Small intestine (tissue), 7 donors: ENCODE data around the gene DOCK4. TPM values are rescaled to one million over a fixed set of nuclear protein-coding genes. Genes with fewer than 3 reads are reported as not detected.

ENCODE experiments used
- DNase-seq, 2 donors: peaks; one replicate each; pipeline versions ENCODE4 v3.0.0 to v3.0.0-alpha.2; 2013
- FAIRE-seq: peaks from 2 replicates; lab custom pipeline; 2012; peaks lifted over from hg19 to GRCh38; lab: Jason Lieb, UNC
- H3K27ac ChIP-seq, 3 donors: one replicate each; pipeline ENCODE4 v1.5.1; 2013; ENCODE audit warnings: low read length in 2 of 3, mild to moderate bottlenecking in 2 of 3, control low read depth in 1 of 3, inconsistent platforms in 1 of 3, low read depth in 1 of 3, moderate library complexity in 1 of 3
- H3K27me3 ChIP-seq, 3 donors: one replicate each; pipeline ENCODE4 v1.6.1; 2013; ENCODE audit warnings: low read length in 3 of 3, inconsistent platforms in 1 of 3; ENCODE audit not compliant: control insufficient read depth in 3 of 3, insufficient read depth in 3 of 3
- H3K36me3 ChIP-seq, 3 donors: one replicate each; pipeline ENCODE4 v1.6.1; 2013; ENCODE audit warnings: low read length in 3 of 3, inconsistent platforms in 1 of 3, low read depth in 1 of 3, mild to moderate bottlenecking in 1 of 3, moderate library complexity in 1 of 3; ENCODE audit not compliant: control insufficient read depth in 3 of 3, insufficient read depth in 2 of 3
- H3K4me1 ChIP-seq, 3 donors: one replicate each; pipeline ENCODE4 v1.6.1; 2013; ENCODE audit warnings: low read length in 2 of 3, inconsistent platforms in 1 of 3, low read depth in 1 of 3, mild to moderate bottlenecking in 1 of 3, moderate library complexity in 1 of 3; ENCODE audit not compliant: control insufficient read depth in 3 of 3, insufficient read depth in 2 of 3
- H3K4me3 ChIP-seq, 3 donors: one replicate each; pipeline ENCODE4 v1.5.1; 2013; ENCODE audit warnings: low read length in 3 of 3, control low read depth in 1 of 3, inconsistent platforms in 1 of 3, low read depth in 1 of 3, mild to moderate bottlenecking in 1 of 3, moderate library complexity in 1 of 3
- H3K9me3 ChIP-seq, 2 donors: one replicate each; pipeline ENCODE4 v1.6.1; 2013; ENCODE audit warnings: low read depth in 1 of 2, low read length in 1 of 2; ENCODE audit not compliant: control insufficient read depth in 2 of 2, insufficient read depth in 1 of 2
- WGBS, 3 donors: extraction: QIAGEN DNeasy Blood & Tissue Kit; methylation state at CpG; one replicate each; pipeline ENCODE4 v1.1.7; 2013; 5-methylcytosine and 5-hydroxymethylcytosine counted together
- polyA plus RNA-seq, 4 donors: library from polyadenylated mRNA; stranded (reverse) in 3 of 4; unstranded in 1 of 4; fragments of 200-250 nt in 3 of 4; fragments of 120-200 nt in 1 of 4; gene quantifications; one replicate each; pipeline versions ENCODE4 v1.2.1 to v1.2.3, GENCODE V29; 2013
- donor health status: healthy with polysubstance abuse.
- donor health status: control.
- donor health status: control.
- donor health status: Bipolar disorder and iron deficiency.
- donor health status: healthy.

DOCK4 gene
- polyA plus RNA-seq, 4 donors, result 1.9 to 4.1 (median 3.8) TPM; not detected in 1

DNA sequence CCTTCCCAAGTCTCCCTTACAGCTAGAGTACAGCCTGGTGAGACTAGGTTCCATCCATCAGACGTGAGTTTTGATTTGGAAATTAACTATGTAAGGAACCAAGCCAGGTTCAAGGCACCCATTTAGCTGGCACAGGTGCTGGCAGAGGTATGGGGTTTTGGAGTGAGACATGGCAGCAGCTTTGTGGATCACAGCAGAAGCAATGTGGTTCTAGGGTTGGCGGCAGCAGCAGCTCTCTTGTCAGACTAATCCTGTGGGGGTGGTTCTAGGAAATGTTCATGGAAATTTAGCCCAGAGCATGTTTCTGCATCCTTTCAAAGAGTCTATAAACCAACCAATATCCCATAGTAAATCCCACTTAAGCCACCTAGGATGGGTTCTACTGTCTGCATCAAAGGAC is 142.2 kb downstream of the DOCK4 start:
- no peak for FAIRE-seq

DNA sequence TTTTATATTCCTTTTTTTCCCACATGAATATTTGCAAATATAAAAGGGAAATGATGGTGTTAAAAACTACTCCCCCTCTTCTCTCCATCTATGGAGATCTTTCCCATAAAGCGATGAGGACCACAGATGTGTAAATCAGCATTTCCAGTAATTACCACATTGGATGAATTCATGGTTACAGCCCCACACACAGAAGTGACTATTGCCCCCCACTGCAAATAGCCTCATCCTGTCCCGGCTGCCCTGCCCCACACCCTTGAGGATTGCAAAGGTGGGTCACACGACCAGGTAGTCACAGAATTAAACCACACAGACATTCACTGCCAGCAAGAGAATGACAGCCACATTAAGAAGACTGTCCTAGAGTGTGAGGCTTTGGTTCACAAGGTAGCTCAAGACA is 145.1 kb downstream of the DOCK4 start:
- Histone ChIP-seq H3K27me3 (no peaks in the 10 kb centered on the region), H3K9me3 (no peaks in the 10 kb centered on the region), H3K4me1 (no peaks in the 10 kb centered on the region), H3K36me3 (no peaks in the 10 kb centered on the region), H3K27ac (no peak overlapping the region), H3K4me3 (no peak overlapping the region)
- WGBS, 3 donors, result 72 to 84% (median 83%) methylated on average over 3 of the region's 3 CpGs
- no peak for FAIRE-seq
- no peak for DNase-seq

More for the DNA sequence above, 142.2 kb downstream of the DOCK4 start:
- Histone ChIP-seq H3K9me3 (no peaks in the 10 kb centered on the region), H3K4me1 (no peaks in the 10 kb centered on the region), H3K36me3 (no peaks in the 10 kb centered on the region), H3K27ac (no peak overlapping the region), H3K4me3 (no peak overlapping the region), H3K27me3 (no peaks in the 10 kb centered on the region)
- 63 to 88% (median 71%) methylated on average over 2 of the region's 2 CpGs for whole genome bisulfite sequencing, 3 donors
- no peak for DNase-seq

DNA sequence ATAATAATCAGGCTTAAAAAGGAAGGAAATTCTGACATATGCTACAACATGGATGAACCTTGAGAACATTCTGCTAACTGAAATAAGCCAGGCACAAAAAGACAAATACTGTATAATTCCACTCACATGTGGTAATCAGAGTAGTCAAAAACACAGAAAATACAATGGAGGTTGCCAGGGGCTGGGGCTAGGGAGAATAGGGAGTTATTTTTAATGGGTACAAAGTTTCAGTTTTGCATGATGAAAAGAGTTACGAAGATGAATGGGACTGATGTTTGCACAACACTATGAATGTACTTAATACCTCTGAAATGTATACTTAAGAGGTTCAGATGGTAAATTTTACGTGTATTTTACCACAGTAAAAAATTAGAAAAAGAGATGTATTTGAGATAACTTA is 145.6 kb downstream of the DOCK4 start:
- no peaks in the 10 kb centered on the region for H3K27me3 ChIP-seq
- no peak overlapping the region for H3K27ac ChIP-seq
- no peaks in the 10 kb centered on the region for H3K36me3 ChIP-seq
- FAIRE-seq (no peak), DNase-seq (no peak)
- 70 to 74% (median 73%) methylated on average over 2 of the region's 2 CpGs for WGBS, 3 donors
- H3K9me3 ChIP-seq, result no peaks in the 10 kb centered on the region
- no peaks in the 10 kb centered on the region for H3K4me1 ChIP-seq
- H3K4me3 ChIP-seq, result no peak overlapping the region

DNA sequence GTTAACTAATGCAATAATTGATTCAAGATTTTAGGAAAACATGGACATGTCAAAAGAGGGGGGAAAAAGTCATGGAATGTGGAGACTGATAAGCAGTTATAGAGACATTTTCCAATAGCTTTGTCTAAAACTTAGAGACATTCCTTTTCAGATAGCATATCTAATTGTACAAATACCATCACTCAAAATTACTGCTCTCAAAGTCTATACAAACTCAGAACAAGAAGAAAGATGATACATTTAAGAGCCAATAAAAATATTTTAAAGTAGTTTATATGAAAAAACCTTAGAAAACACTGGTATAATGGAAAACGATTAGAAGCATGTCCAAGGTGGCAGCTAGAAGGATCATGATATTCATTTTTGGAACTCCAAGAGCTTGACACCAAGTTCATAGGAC is 146.5 kb downstream of the DOCK4 start:
- DNase-seq (no peak), FAIRE-seq (no peak)
- Histone ChIP-seq H3K27me3 (no peaks in the 10 kb centered on the region), H3K36me3 (no peaks in the 10 kb centered on the region), H3K4me3 (no peak overlapping the region), H3K9me3 (no peaks in the 10 kb centered on the region), H3K4me1 (no peaks in the 10 kb centered on the region), H3K27ac (no peak overlapping the region)
- 71 to 78% (median 77%) methylated on average over 1 of the region's 1 CpG for WGBS, 3 donors

DNA sequence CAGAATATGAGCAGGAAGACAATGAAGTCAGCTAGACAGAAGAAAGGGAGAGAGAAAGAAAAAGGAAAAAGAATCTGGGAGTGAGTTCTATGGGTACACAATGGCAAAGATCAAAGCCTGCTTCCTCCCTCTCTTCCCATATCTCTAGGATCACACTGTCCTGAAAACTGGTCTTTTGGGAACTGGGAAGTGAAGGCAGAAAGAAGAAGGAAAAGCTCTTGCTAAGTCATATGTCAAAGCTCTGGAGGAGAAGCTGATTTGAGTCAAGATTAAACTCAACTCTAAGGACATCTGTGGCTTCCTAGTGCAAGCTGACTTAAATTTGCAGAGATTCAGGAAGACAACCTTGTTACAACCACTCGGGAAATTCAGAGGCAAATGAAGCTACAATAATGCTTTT is 147.5 kb downstream of the DOCK4 start:
- Histone ChIP-seq H3K36me3 (no peaks in the 10 kb centered on the region), H3K4me3 (no peak overlapping the region), H3K4me1 (no peaks in the 10 kb centered on the region), H3K27me3 (no peaks in the 10 kb centered on the region), H3K9me3 (no peaks in the 10 kb centered on the region), H3K27ac (no peak overlapping the region)
- no peak for DNase-seq
- WGBS, 3 donors, result 59 to 88% (median 82%) methylated on average over 1 of the region's 1 CpG
- FAIRE-seq, result no peak

DNA sequence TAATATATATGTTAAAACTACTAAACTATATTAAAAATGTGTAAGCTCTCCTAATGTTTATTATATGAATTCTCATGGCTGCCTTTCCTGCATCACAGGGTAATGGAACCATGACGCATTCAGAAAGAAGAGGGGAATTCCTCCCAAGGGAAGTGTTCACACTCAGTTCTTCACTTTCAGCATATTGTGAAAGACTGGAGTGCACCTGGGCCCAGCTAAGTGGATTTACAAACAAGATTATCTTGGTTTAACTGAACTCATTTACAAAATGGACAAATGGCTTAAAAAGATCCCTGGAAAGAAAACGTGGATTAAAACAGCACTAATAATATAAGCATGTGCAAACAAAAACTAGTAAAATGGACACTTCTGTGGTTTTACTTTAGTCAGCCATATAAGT is 149.8 kb downstream of the DOCK4 start:
- no peaks in the 10 kb centered on the region for H3K9me3 ChIP-seq
- H3K4me1 ChIP-seq, result no peaks in the 10 kb centered on the region
- 41 to 61% (median 60%) methylated on average over 2 of the region's 2 CpGs for WGBS, 3 donors
- peak in 1 of 2 donors; percentile 10 for DNase-seq
- no peak overlapping the region for H3K27ac ChIP-seq
- no peaks in the 10 kb centered on the region for H3K36me3 ChIP-seq
- FAIRE-seq, result no peak
- no peaks in the 10 kb centered on the region for H3K27me3 ChIP-seq
- no peak overlapping the region for H3K4me3 ChIP-seq

DNA sequence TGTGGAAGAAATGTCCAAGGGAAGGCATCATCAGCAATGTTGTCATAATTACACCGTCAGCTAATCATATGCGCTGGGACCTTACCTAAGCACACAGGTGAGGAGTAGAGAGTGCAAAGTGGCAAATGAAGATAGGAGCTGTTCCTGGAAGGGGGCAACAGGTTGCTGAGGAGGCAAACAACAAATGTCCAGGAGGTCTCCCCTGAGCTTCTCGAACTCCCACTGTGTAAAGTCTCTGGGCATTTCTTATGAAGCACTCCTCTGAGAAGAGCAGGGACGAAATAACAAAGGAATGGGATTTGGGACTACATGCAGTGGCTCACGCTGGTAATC is 152.5 kb downstream of the DOCK4 start:
- no peak for FAIRE-seq
- no peaks in the 10 kb centered on the region for H3K36me3 ChIP-seq
- H3K4me1 ChIP-seq, result no peaks in the 10 kb centered on the region
- no peaks in the 10 kb centered on the region for H3K9me3 ChIP-seq
- WGBS, 3 donors, result 86 to 93% (median 86%) methylated on average over 5 of the region's 5 CpGs
- DNase-seq, result no peak
- H3K4me3 ChIP-seq, result no peak overlapping the region
- no peaks in the 10 kb centered on the region for H3K27me3 ChIP-seq
- no peak overlapping the region for H3K27ac ChIP-seq

DNA sequence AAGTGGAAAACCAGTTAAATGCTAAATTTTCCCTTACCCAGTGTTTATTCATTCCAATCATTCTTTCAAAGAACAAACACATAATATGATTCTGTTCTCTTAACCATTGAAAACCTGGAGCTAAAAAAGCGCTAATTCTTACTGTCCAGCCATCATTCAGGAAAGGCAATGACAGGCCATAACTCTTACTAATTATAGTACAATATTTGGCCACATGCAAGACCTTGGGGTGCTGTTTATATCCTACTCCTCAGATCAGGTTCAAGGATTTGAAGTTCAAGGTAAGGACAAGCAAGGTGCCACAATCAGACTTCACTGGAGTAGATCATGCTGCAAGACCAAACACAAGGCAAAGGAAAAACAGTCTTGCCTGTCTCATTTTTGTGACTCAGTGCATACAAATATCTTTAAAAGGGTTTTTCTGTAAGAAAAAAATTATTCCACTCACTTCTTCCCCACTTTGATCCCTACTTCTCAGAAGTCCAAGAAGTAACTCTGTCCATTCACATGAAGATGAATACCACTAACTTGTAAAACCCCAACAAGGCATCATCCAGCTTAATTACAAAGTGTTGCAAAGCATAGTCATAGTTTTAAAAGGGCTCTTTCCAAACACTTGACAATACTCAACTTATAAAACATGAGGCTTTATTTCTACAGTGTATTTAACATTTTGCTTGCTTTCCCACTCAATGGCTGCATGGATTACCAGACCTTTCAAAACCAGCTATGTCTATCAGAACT is 153.0 kb downstream of the DOCK4 start:
- H3K27ac ChIP-seq, result no peak overlapping the region
- no peaks in the 10 kb centered on the region for H3K4me1 ChIP-seq
- FAIRE-seq, result no peak
- H3K36me3 ChIP-seq, result no peaks in the 10 kb centered on the region
- H3K9me3 ChIP-seq, result no peaks in the 10 kb centered on the region
- no peak for DNase-seq
- no peak overlapping the region for H3K4me3 ChIP-seq
- no peaks in the 10 kb centered on the region for H3K27me3 ChIP-seq
- WGBS, 3 donors, result 82 to 95% (median 91%) methylated on average over 1 of the region's 1 CpG

DNA sequence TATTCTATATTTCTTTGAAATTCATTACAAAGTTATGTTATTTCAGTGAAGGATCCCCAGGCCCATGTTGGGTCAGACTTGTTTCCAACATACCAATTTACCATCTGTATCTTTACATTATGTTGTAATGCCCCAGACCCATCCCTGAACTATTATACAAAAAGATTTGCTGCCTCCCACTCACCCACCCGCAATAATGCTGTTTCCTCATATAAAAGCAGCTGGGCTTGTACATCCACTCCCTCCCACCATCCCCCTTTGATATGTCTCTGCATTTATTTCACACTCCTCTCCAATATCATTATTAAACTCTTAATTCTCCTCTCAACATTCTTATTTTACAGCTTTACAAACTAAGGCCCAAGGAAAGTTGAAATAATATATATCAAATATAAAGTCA is 153.7 kb downstream of the DOCK4 start:
- H3K9me3 ChIP-seq, result peaks cover 0 to 4% of the 10 kb centered on the region in 2 donors
- no peaks in the 10 kb centered on the region for H3K27me3 ChIP-seq
- no peaks in the 10 kb centered on the region for H3K36me3 ChIP-seq
- no peak for DNase-seq
- WGBS, 3 donors, result 64 to 88% (median 87%) methylated on average over 1 of the region's 1 CpG
- no peak for FAIRE-seq
- no peak overlapping the region for H3K27ac ChIP-seq
- H3K4me3 ChIP-seq, result no peak overlapping the region
- no peaks in the 10 kb centered on the region for H3K4me1 ChIP-seq
